ENCODE results near the gene SPACA7. TPM values are rescaled to one million over a fixed set of nuclear protein-coding genes. Genes with fewer than 3 reads are reported as not detected.
"Not testable (repeated sequence)": the region's sequence is repeated elsewhere in the genome, so short reads cannot be mapped to it uniquely, and the experiment has no call there.

SPACA7 gene
- total RNA-seq, 2 donors from 2014 or later, result not detected

DNA sequence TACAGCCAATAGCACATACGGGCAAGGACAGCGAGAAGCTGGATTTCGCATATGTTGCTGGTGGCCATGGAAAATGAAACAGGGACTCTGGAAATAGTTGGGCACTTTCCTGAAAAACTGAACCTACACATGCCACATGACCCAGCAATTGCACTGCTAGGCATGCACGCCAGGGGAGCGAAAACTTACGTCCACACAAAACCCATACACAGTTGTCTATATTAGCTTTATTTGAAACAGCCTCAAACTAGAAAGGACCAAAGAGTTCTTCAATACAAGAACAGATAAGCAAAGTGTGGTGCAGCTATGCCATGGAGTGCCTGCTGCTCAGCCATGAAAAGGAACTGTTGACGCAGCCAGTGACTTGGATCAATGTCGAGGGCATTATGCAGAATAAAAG lies 7.3 kb upstream of the SPACA7 start:
- no peak overlapping the region for H3K4me3 ChIP-seq

DNA sequence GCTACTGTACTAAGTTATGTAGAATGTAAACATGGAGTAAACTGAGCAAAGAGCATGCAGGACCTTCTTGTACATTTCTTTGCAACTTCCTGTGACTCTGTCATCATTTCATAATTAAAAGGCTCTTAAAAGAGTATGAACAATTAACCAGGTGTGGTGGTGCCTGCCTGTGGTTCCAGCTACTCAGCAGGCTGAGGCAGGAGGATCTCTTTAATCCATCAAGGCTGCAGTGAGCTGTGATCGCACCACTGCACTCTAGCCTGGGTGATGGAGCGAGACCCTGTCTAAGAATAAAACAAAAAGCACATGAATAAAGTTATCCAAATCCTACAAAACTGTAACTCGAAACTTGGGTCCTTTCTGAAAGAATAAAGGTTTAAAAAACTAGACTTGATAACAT lies 5.8 kb upstream of the SPACA7 start:
- Histone ChIP-seq H3K27me3 (no peaks in the 10 kb centered on the region), H3K27ac (no peak overlapping the region)
- TF ChIP-seq, protein P1, sequence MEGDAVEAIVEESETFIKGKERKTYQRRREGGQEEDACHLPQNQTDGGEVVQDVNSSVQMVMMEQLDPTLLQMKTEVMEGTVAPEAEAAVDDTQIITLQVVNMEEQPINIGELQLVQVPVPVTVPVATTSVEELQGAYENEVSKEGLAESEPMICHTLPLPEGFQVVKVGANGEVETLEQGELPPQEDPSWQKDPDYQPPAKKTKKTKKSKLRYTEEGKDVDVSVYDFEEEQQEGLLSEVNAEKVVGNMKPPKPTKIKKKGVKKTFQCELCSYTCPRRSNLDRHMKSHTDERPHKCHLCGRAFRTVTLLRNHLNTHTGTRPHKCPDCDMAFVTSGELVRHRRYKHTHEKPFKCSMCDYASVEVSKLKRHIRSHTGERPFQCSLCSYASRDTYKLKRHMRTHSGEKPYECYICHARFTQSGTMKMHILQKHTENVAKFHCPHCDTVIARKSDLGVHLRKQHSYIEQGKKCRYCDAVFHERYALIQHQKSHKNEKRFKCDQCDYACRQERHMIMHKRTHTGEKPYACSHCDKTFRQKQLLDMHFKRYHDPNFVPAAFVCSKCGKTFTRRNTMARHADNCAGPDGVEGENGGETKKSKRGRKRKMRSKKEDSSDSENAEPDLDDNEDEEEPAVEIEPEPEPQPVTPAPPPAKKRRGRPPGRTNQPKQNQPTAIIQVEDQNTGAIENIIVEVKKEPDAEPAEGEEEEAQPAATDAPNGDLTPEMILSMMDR (IDR thresholded peaks at IDR 0.05), result no peak

More for the DNA sequence above, 7.3 kb upstream of the SPACA7 start:
- Histone ChIP-seq H3K36me3 (no peaks in the 10 kb centered on the region), H3K27me3 (no peaks in the 10 kb centered on the region), H3K27ac (no peak overlapping the region), H3K9me3 (peaks cover 0 to 29% of the 10 kb centered on the region in 2 donors), H3K4me1 (no peaks in the 10 kb centered on the region)
- DNase-seq (ENCODE audit: low spot score), result no peak
- TF ChIP-seq, protein P1 (IDR thresholded peaks at IDR 0.05), result no peak

DNA sequence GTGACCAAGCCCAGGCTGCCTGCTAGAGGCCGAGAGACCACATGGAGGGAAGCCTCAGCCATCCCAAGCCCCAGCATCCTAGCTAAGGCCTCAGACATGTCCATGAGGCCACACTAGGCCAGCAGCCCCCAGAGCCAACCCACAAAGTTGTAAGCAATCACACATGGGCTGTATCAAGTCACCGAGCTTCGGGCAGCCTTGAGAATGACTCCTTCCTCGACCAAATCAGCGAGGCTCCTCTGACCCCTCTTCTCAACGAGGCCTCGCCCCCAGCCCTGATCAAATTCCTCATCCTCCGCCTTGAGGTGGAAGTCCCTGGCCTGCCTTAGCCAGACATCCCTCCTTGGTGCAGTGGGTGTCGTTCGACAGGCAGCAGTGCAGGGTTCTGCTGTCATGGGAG lies 1.9 kb upstream of the SPACA7 start:
- Histone ChIP-seq H3K4me1 (no peaks in the 10 kb centered on the region), H3K27ac (no peak overlapping the region), H3K9me3 (peaks cover 0 to 13% of the 10 kb centered on the region in 2 donors), H3K4me3 (no peak overlapping the region), H3K27me3 (no peaks in the 10 kb centered on the region), H3K36me3 (no peaks in the 10 kb centered on the region)
- TF ChIP-seq, protein P1 (IDR thresholded peaks at IDR 0.05), result no peak
- no peak for DNase-seq (ENCODE audit: low spot score)

More for the DNA sequence above, 5.8 kb upstream of the SPACA7 start:
- no peak for DNase-seq (ENCODE audit: low spot score)
- no peaks in the 10 kb centered on the region for H3K36me3 ChIP-seq
- no peak overlapping the region for H3K4me3 ChIP-seq
- H3K9me3 ChIP-seq, result peaks cover 0 to 26% of the 10 kb centered on the region in 2 donors
- H3K4me1 ChIP-seq, result no peaks in the 10 kb centered on the region

DNA sequence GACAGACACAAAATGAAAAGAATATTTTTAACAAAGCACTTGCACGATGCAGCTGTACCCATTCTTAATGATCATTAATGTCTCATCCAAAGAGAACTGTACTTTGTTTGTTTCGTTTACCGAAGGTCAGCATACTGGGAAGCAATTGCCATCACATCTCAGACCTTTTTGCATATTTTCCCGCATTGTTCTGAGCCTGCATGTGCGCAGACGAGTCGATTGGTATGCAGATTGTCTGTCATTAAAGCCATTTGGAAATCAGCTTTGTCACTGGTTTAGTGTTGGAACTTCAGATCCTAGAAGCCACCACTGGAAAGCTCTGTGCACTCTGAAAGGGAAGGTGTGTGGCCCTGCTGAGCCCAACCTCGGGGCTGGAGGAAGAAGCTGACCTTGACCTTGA lies 15.6 kb downstream of the SPACA7 start:
- DNase-seq (ENCODE audit: low spot score), result no peak
- H3K9me3 ChIP-seq, result no peaks in the 10 kb centered on the region
- H3K4me3 ChIP-seq, result no peak overlapping the region
- no peaks in the 10 kb centered on the region for H3K36me3 ChIP-seq
- H3K27ac ChIP-seq, result no peak overlapping the region
- H3K4me1 ChIP-seq, result no peaks in the 10 kb centered on the region
- TF ChIP-seq, protein P1 (IDR thresholded peaks at IDR 0.05), result no peak
- no peaks in the 10 kb centered on the region for H3K27me3 ChIP-seq

DNA sequence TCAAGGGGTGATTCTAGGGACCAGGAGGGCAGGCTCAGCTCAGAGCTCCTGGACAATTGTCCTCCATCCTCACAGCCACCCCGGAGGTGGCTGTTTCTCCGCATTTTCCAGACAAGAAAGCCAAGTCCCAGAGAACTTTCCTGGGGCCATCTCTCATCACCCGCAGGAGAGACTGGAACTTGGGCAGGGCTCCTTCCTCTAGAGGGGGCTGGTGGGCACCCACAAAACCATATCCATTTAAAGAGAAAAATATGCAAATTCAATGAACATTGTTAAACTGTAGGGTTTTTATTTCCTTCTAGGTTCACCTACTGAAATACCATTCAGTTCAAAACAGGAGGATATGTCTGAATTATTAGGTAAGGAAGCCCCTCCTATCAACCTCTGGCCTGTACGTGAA lies 16.6 kb downstream of the SPACA7 start:
- Histone ChIP-seq H3K9me3 (no peaks in the 10 kb centered on the region), H3K4me1 (no peaks in the 10 kb centered on the region), H3K36me3 (no peaks in the 10 kb centered on the region), H3K4me3 (no peak overlapping the region), H3K27ac (no peak overlapping the region), H3K27me3 (no peaks in the 10 kb centered on the region)
- TF ChIP-seq, protein P1 (IDR thresholded peaks at IDR 0.05), result no peak
- DNase-seq (ENCODE audit: low spot score), result no peak

DNA sequence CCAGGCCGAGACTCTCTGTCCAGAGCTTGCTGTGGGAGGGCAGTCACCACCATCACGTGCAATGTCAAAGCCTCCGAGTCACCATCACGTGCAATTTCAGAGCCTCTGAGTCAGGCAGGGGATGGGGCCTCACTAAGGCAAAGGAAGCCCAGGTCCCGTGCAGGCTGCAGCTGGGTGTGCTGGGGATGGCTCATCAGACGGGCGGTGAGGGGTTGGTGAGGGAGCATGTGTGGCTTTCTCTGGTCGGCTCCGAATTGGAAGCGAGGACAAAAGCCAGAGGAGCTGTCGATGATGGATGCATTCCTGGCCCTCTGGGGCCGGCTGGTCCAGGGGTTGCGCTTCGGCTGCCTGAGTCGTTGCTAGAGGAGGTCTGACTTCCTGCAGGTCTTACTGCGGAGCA lies 18.9 kb downstream of the SPACA7 start:
- H3K4me1 ChIP-seq; DNase-seq (ENCODE audit: low spot score); H3K36me3 ChIP-seq; H3K9me3 ChIP-seq; H3K27ac ChIP-seq; H3K4me3 ChIP-seq; H3K27me3 ChIP-seq: not testable (repeated sequence)

DNA sequence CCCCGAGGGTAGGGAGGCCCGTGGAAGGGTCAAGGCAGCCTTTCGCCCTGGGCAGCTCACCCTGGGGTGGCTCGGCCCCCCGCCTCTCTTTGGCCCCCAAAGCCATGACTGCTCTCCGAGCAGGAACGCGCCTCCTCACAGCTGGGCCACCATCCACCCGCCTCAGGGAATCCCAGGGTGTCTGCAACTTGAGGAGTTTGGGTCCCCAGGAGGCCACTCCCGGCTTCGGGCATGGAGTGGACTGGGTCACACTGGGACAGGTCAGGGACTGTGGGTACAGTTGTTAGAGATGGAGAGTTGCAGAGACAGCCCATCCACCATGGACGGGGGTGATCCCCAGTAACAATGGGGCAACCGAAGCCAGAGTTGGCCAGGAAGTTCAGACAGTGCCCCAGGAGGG lies 19.8 kb downstream of the SPACA7 start:
- H3K27me3 ChIP-seq; H3K4me1 ChIP-seq; H3K9me3 ChIP-seq; DNase-seq (ENCODE audit: low spot score); H3K36me3 ChIP-seq; H3K4me3 ChIP-seq; H3K27ac ChIP-seq: not testable (repeated sequence)
